HepG2 (cell line): ENCODE measurements around the gene ATP8A2. TPM values are rescaled to one million over a fixed set of nuclear protein-coding genes. Genes with fewer than 3 reads are reported as not detected.

Experiments used
- ATAC-seq: fragments of 200-7000 bp; cut with Tn5 transposase; 3 replicates; pipeline ENCODE4 v1.9.1; 2020; ENCODE audit warnings: mild to moderate bottlenecking, moderate library complexity
- BruUV-seq: library from RNA; stranded (reverse); fragments of 400-500 nt; replicated peaks from 2 replicates; lab custom pipeline; 2021; lab: Mats Ljungman, UMichigan
- CTCF ChIA-PET: fragments of 300-600 bp; formaldehyde crosslinking; extraction: SDS; loops from one replicate; lab custom pipeline; 2021; ENCODE audit warnings: low total read pairs, inconsistent platforms, low intra/inter-chr PET ratio; lab: Yijun Ruan, JAX
- POLR2A ChIA-PET: fragments of 350-600 bp; sonication (Branson Sonifier 250); formaldehyde crosslinking; loops from one replicate; lab custom pipeline; 2020; ENCODE audit warnings: antibody characterized with exemption, inconsistent platforms; lab: Yijun Ruan, JAX
- DNase-seq: peaks from one replicate; pipeline ENCODE4 v3.0.0-alpha.2; 2015; ENCODE audit warnings: low spot score
- FAIRE-seq: peaks from 3 replicates; lab custom pipeline; 2011; peaks lifted over from hg19 to GRCh38; lab: Jason Lieb, UNC
- H2AFZ ChIP-seq: one replicate; pipeline ENCODE4 v1.6.1; 2011; ENCODE audit warnings: low read length, inconsistent platforms
- H3K27ac ChIP-seq: fragments of 300-600 bp; 3 replicates; pipeline ENCODE4 v1.8.0; 2011; ENCODE audit warnings: mixed run types, mild to moderate bottlenecking, mixed read lengths, low read length, inconsistent platforms; ENCODE audit not compliant: insufficient read depth; ENCODE audit errors: extremely low read length
- H3K27me3 ChIP-seq, 2 experiments: fragments of 200-600 bp in 1 of 2; 2 replicates in 1 of 2; 3 replicates in 1 of 2; pipeline versions ENCODE4 v1.6.0 to v1.8.0; 2011; ENCODE audit warnings: low read length in 2 of 2, mild to moderate bottlenecking in 2 of 2, moderate library complexity in 2 of 2, inconsistent platforms in 1 of 2; ENCODE audit not compliant: insufficient read depth in 2 of 2, control insufficient read depth in 1 of 2
- H3K36me3 ChIP-seq, 2 experiments: fragments of 200-600 bp in 1 of 2; replicated peaks in 1 of 2; 2 replicates in 1 of 2; 3 replicates in 1 of 2; pipeline versions ENCODE4 v1.5.1 to v1.8.0; 2011; ENCODE audit warnings: low read length in 2 of 2, inconsistent platforms in 1 of 2; ENCODE audit not compliant: insufficient read depth in 2 of 2, control insufficient read depth in 1 of 2
- H3K4me1 ChIP-seq: 2 replicates; pipeline ENCODE4 v1.5.1; 2012; ENCODE audit warnings: low read length, inconsistent platforms; ENCODE audit not compliant: insufficient read depth
- H3K4me2 ChIP-seq: 2 replicates; pipeline ENCODE4 v1.6.0; 2011; ENCODE audit warnings: low read depth, low read length, inconsistent platforms
- H3K4me3 ChIP-seq, 3 experiments: fragments of 200-600 bp in 1 of 3; sonication (generic), shearing (Covaris generic) in 1 of 3; replicated peaks in 1 of 3; 2 replicates each; pipeline ENCODE4 v1.5.1; 2011 to 2016; ENCODE audit warnings: low read length in 3 of 3, inconsistent platforms in 2 of 3, low read depth in 2 of 3, mild to moderate bottlenecking in 2 of 3, control low read depth in 1 of 3, mixed read lengths in 1 of 3; ENCODE audit not compliant: insufficient read depth in 1 of 3
- H3K79me2 ChIP-seq: one replicate; pipeline ENCODE4 v1.6.1; 2011; ENCODE audit warnings: low read length, inconsistent platforms; ENCODE audit not compliant: insufficient read depth
- H3K9ac ChIP-seq: 2 replicates; pipeline ENCODE4 v1.6.0; 2011; ENCODE audit warnings: mild to moderate bottlenecking, low read depth, low read length, inconsistent platforms; ENCODE audit not compliant: insufficient read depth
- H3K9me3 ChIP-seq: 2 replicates; pipeline ENCODE4 v1.5.1; 2012; ENCODE audit warnings: mild to moderate bottlenecking, low read length
- H4K20me1 ChIP-seq: 2 replicates; pipeline ENCODE4 v1.6.0; 2011; ENCODE audit warnings: inconsistent platforms, mild to moderate bottlenecking, low read length, moderate library complexity; ENCODE audit not compliant: insufficient read depth
- AKNA ChIP-seq: sonication (generic); formaldehyde crosslinking; IDR thresholded peaks from 2 replicates; pipeline ENCODE4 v1.4.0; 2020; ENCODE audit warnings: missing genetic modification reagents, borderline replicate concordance
- HIC2 ChIP-seq: sonication (generic); formaldehyde crosslinking; IDR thresholded peaks from 2 replicates; pipeline ENCODE4 v1.9.0; 2022; ENCODE audit warnings: low read depth, missing genetic modification reagents
- HMG20B ChIP-seq: conservative IDR thresholded peaks from 2 replicates; pipeline ENCODE4 v1.6.1; 2016; ENCODE audit warnings: missing genetic modification reagents, missing compliant biosample characterization
- PHF20 ChIP-seq: sonication (generic); formaldehyde crosslinking; IDR thresholded peaks from 2 replicates; pipeline ENCODE4 v1.5.0; 2020; ENCODE audit warnings: mild to moderate bottlenecking, missing genetic modification reagents
- POLR2AphosphoS5 ChIP-seq: IDR thresholded peaks from 2 replicates; pipeline ENCODE4 v1.6.1; 2012; ENCODE audit warnings: low read depth, low read length
- RBFOX2 ChIP-seq: fragments of 200-400 bp; formaldehyde crosslinking; IDR thresholded peaks from 2 replicates; pipeline ENCODE4 v1.6.1; 2017; ENCODE audit warnings: low read depth, mild to moderate bottlenecking, low read length
- ZBTB4 ChIP-seq: sonication (generic); formaldehyde crosslinking; IDR thresholded peaks from 2 replicates; pipeline ENCODE4 v1.4.0; 2020; ENCODE audit warnings: missing genetic modification reagents, mild to moderate bottlenecking, borderline replicate concordance
- ZBTB44 ChIP-seq: sonication (generic); formaldehyde crosslinking; IDR thresholded peaks from 2 replicates; pipeline ENCODE4 v1.4.0; 2020; ENCODE audit warnings: missing genetic modification reagents
- ZNF550 ChIP-seq: sonication (generic); formaldehyde crosslinking; IDR thresholded peaks from 2 replicates; pipeline ENCODE4 v1.4.0; 2020; ENCODE audit warnings: mild to moderate bottlenecking, missing genetic modification reagents, borderline replicate concordance
- ZNF800 ChIP-seq: sonication (generic); formaldehyde crosslinking; IDR thresholded peaks from 2 replicates; pipeline ENCODE4 v1.4.0; 2020; ENCODE audit warnings: missing genetic modification reagents
- WGBS: methylation state at CpG from one replicate; pipeline ENCODE4 v1.1.6; 2017; ENCODE audit warnings: low lambda C conversion rate; 5-methylcytosine and 5-hydroxymethylcytosine counted together
- in situ Hi-C: cut with HindIII; loops from 2 replicates; pipeline ENCODE4 v1.10.0; 2017; ENCODE audit warnings: low pct_unique_long_range_greater_than_20kb; ENCODE audit not compliant: extremely low pct_ligation_motif_present
- intact Hi-C: fragments of 100-400 bp; cut with micrococcal nuclease; formaldehyde crosslinking; loops from one replicate; pipeline ENCODE4 v1.10.0; 2022; ENCODE audit not compliant: unreplicated experiment
- polyA plus RNA-seq, 8 experiments: library from polyadenylated mRNA; depleted of rRNA in 3 of 8; stranded (reverse) in 7 of 8; unstranded in 1 of 8; fragments of >200 nt; fragmentation: Illumina TruSeq in 4 of 8; extraction: Trizol in 4 of 8; gene quantifications; 2 replicates each; pipeline versions ENCODE4 v1.2.1 to v1.2.3, GENCODE V29; 2011 to 2016; ENCODE audit warnings: low read depth in 4 of 8, missing spikeins in 1 of 8, mixed read lengths in 1 of 8; ENCODE audit not compliant: insufficient read depth in 1 of 8
- total RNA-seq, 5 experiments: library from RNA; depleted of rRNA; stranded (reverse); fragments of >200 nt; fragmentation: Illumina TruSeq; extraction: Trizol; gene quantifications; 2 replicates each; pipeline ENCODE4 v1.2.3, GENCODE V29; 2016; ENCODE audit warnings: low read depth in 1 of 5

The ATP8A2 gene
- total and polyA plus RNA-seq, 2 of the 13 experiments (the other 11 are each of a cell fraction or from before 2014, with no cell fraction given) = 0.09 TPM; not detected in 1

GRCh38 chr13:25678398-25678797 is 306.6 kb downstream of the ATP8A2 start:
- BruUV-seq = no TSS peak
- Histone ChIP-seq H2AFZ (no peak overlapping the region), H3K27ac (no peak overlapping the region), H3K4me2 (no peak overlapping the region), H3K79me2 (no peaks in the 10 kb centered on the region), H3K4me3 (no peak overlapping the region), H3K27me3 (0 out of 5 replicates have a peak, but pooled peaks cover 0 to 3% of the 10 kb centered on the region in 2 experiments), H3K36me3 (no peaks in the 10 kb centered on the region), H3K9me3 (no peaks in the 10 kb centered on the region), H3K9ac (no peak overlapping the region), H3K4me1 (no peaks in the 10 kb centered on the region), H4K20me1 (no peaks in the 10 kb centered on the region)
- DNase-seq (no peak), ATAC-seq (no peak; the same call in 2 of the 3 replicates), FAIRE-seq (no peak)
- POLR2A ChIA-PET = no interaction called here
- WGBS = 3% methylated on average over 2 of the region's 2 CpGs
- in situ Hi-C loops = no loop called here
- CTCF ChIA-PET = no interaction called here
- intact Hi-C loops = no loop called here
- TF ChIP-seq AKNA (CRISPR knock-in tag) (no peak), ZBTB44 (CRISPR knock-in tag) (no peak), POLR2AphosphoS5 (no peak), ZNF550 (CRISPR knock-in tag) (no peak), HIC2 (CRISPR knock-in tag) (no peak), ZNF800 (CRISPR knock-in tag) (no peak), ZBTB4 (no peak), PHF20 (CRISPR knock-in tag) (no peak), HMG20B (CRISPR knock-in tag) (no peak), RBFOX2 (no peak)
